ENCODE results near the gene IPP.
"Not testable (repeated sequence)": the region's sequence is repeated elsewhere in the genome, so short reads cannot be mapped to it uniquely, and the experiment has no call there.

IPP gene

DNA sequence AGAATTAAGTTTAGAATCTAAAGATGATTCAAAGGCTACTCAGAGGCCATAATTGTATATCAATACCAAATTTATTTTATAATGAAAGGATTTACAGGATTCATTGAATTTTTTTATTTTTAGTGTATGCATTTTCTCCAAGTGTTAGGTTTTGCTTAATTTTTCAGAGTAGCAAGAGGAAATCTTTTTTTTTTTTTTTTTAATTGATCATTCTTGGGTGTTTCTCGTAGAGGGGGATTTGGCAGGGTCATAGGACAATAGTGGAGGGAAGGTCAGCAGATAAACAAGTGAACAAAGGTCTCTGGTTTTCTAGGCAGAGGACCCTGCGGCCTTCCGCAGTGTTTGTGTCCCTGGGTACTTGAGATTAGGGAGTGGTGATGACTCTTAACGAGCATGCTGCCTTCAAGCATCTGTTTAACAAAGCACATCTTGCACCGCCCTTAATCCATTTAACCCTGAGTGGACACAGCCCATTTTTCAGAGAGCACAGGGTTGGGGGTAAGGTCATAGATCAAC is 10.8 kb downstream of the IPP start:
- not testable (repeated sequence) for DNase-seq (ENCODE audit: low read depth in 1 of 2, low spot score in 1 of 2)

DNA sequence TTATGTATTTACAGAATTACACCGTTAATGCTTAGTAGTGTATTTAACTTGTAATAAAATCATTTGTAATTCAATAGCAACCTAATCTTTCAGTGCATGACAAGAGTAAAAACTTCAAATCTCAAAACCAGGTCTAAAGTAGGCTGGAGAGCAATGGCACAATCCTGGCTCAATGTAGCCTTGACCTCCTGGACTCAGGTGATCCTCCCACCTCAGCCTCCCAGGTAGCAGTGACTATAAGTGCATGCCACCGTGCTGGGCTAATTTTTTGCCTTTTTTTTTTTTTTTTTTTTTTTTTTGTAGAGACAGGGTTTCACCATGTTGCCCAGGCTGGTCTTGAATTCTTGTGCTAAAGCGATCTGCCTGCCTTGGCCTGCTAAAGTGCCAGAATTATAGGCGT is 11.3 kb downstream of the IPP start:
- DNase-seq (ENCODE audit: low read depth in 1 of 2, low spot score in 1 of 2): no peak

DNA sequence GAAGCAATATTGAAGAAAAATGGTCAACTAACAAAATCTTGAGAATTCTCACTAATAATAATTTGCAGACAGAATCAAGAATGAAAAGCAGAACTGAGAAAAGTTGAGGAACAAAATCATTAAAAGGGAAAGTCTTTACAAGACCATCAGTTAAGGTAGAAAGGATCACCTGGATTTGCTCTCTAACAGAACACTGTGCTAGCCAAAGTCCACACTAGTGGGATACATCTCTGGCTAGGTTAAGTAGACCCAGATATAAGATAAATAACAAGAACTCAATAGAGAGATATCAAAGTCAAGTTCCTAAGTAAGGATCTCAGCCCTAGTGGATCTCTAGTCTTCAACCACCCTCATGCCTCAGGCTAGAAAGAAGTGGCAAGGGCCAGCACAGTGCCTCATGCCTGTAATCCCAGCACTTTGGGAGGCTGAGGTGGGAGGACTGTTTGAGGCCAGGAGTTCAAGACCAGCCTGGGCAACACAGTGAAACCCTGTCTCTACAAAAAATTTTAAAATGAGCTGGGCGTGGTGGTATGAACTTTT is 19.6 kb downstream of the IPP start:
- no peak for DNase-seq (ENCODE audit: low read depth in 1 of 2, low spot score in 1 of 2)

DNA sequence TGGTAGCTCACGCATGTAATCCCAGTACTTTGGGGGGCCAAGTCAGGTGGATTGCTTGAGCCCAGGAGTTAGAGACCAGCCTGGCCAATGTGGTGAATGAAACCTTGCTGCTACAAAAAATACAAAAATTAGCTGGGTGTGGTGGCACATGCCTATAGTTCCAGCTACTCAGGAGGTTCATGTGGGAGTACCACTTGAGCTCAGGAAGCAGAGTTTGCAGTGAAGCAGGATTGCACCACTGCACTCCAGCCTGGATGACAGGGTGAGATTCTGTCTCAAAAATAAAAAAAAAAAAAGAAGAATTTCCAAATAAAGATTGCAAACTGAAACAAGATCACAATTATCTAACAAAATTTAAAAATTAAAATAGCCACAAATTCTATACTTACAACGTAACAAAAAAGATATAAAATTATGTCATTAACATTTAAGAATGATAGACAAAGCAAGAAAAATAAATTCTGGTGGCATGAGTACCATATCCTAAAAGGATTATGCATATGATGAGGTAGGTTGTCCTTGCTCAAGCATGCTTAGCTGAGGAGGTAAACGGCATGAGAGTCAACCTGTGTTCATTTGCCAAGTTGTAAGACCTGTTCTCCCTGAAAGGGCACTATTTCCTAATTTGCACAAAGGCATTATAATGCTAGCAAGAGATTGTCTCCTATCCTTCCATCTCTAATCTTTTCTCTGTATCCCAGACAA is 20.2 kb downstream of the IPP start:
- no peak for DNase-seq (ENCODE audit: low read depth in 1 of 2, low spot score in 1 of 2)

DNA sequence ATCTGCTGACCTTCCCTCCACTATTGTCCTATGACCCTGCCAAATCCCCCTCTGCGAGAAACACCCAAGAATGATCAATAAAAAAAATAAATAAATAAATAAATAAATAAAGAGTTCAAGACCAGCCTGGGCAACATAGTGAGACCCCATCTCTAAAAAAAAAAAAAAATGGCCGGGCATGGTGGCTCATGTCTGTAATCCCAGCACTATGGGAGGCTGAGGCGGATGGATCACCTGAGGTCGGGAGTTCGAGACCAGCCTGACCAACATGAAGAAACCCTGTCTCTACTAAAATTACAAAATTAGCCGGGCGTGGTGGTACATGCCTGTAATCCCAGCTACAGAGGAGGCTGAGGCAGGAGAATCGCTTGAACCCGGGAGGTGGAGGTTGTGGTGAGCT is 24.4 kb downstream of the IPP start:
- not testable (repeated sequence) for DNase-seq (ENCODE audit: low read depth in 1 of 2, low spot score in 1 of 2)

DNA sequence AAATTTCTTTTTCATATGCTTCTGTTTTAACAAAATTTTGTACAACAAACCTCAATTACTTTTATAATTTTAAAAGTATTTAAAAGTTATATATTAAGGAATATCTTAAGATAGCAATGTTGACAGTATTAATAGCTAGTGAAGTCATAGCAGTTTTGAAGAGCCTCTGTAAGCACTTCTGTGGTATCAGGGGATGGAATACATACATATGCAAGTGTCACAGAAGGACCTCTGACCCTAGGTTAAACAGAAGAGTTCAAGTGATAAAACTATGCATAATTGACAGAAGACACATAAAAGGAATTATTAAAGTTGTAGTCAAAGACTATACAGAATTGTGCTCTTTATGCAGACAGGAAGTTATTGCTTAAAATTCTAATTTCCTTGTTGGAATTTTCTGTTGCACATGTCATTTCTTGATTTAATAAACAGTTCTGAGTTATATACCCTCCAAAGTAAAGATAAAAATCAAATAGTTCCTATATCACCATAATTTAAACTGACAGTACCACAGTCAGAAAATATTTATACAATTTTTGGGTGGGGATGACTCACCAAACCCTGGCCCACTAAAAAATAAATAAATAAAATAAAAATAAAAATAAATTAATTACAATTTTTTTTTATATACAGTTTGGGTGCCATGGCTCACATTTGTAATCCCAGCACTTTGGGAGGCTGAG is 27.1 kb downstream of the IPP start:
- no peak for DNase-seq (ENCODE audit: low read depth in 1 of 2, low spot score in 1 of 2)

DNA sequence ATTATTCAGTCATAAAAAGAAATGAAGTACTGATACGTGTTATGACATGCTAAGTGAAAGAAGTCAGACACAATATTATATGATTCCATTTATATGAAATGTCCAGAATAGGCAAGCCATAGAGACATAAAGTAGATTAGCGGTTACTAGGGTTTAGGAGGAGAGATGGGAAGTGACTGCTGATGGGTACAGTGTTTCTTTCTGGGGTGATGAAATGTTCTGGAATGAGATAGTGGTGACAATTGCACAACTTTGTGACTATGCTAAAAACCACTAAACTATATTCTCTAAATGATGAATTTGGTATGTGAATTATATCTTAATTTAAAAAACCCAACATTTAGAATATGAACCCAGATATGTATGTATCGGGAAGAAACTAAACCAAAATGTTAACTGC is 27.6 kb downstream of the IPP start:
- DNase-seq (ENCODE audit: low read depth in 1 of 2, low spot score in 1 of 2): no peak

DNA sequence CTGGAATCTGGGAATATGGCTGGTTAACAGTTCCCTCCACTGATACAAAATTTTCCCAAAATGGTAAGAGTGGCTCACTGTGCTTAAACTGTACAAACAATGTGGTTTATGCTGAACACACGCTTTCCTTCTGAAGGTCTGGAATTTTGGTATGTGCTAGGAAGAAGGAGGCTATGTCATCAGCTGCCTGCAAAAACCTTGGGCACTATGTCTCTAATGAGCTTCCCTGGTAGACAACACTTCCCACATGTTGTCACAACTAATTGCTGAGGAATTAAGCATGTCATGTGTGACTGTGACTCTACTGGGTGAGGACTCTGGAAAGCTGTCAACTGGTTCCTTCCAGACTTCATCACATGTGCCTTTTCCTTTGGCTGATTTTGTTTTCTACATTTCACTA is 29.2 kb downstream of the IPP start:
- no peak for DNase-seq (ENCODE audit: low read depth in 1 of 2, low spot score in 1 of 2)

DNA sequence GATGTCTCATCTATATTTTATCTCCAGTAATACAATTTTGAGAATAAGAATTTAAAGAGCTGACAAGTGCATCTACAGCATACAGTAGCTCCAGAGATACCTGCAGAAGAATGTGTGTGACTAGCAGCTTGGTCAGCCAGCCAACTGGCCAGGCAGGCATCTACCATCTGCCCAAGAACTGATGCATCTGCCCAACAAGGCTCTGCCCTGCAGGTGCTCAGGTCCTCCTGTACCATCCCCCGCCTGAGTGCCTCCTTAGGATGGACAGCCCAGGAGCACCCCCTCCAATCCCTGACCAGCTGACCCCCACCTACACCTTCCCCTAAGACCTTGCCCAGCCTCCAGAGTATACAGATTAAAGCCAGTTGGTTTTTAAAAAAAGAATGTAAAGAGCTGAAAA is 32.2 kb downstream of the IPP start:
- no peak for DNase-seq (ENCODE audit: low read depth in 1 of 2, low spot score in 1 of 2)

DNA sequence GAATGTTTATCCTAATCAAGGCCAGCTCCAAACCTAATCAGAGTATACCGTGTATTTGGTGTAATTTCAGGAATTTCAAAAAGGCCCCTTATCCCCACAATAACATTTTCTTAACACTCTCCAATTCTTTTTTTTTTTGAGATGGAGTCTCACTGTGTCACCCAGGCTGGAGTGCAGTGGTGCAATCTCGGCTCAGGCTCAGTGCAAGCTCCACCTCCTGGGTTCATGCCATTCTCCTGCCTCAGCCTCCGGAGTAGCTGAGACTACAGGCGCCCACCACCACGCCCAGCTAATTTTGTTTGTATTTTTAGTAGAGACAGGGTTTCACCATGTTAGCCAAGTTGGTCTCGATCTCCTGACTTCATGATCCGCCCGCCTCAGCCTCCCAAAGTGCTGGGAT is 33.1 kb downstream of the IPP start:
- not testable (repeated sequence) for DNase-seq (ENCODE audit: low read depth in 1 of 2, low spot score in 1 of 2)

DNA sequence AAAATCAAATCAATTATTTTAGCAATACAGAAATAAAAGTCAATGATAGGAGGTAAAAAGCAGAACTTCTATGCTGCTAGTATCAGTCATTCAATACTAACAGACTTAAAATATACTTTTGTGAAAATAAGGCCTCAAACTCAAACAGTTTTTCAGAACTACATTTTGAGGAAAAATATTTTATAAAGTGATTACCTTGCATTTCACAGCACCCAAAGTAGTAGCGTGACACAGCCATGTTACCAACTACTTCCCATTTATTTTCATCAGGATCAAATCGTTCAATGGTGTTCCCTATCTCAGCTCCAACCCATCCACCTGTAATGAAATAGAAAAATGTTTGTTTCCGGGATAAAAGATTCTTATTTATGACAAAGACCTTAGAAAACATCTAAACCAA is 33.8 kb downstream of the IPP start:
- no peak for DNase-seq (ENCODE audit: low read depth in 1 of 2, low spot score in 1 of 2)

DNA sequence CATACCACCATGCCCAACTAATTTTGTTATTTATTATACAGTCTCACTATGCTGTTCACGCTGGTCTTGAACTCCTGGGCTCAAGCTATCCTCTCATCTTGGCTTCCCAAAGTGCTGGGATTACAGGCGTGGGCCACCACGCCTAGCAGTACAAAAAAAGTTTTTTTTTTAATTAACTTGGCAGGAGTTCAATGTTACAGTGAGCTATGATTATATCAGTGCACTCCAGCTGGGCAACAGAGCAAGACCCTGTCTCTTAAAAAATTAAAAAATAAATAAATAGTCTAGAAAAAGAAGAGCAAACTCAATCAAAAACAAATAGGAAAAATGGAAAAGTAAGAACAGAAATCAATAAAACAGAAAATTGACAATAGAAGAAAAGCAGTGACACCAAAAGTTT is 36.7 kb downstream of the IPP start:
- DNase-seq (ENCODE audit: low read depth in 1 of 2, low spot score in 1 of 2): no peak

DNA sequence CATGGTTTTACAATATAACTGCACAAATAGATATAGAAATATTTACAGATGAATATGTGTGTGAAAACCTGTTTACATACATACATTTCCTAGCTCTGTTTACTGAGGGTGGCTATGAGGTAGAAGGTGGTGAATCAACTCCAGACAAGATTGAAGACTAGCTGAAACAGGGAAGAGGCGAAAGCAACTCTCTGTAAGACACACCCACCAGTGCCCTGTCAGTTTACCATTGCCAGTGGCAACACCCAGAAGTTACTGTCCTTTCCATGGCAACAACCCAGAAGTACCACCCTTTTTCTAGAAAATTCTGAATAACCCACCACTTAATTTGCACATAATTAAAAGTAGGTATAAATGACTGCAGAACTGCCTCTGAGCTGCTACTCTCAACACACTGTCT is 45.8 kb downstream of the IPP start:
- no peak for DNase-seq (ENCODE audit: low read depth in 1 of 2, low spot score in 1 of 2)

DNA sequence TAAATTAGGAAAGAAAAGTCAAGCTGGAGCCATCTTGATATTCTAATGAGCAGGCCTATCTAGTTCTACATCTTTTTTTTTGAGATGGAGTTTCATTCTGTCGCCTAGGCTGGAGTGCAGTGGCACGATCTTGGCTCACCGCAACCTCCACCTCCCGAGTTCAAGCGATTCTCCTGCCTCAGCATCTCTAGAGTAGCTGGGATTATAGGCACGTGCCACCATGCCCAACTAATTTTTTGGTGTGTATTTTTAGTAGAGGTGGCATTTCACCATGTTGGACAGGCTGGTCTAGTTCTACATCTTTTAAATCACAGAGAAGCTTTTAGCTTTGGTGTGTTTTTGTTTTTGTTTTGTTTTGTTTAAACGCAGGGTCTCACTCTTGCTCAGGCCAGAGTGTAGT is 55.6 kb downstream of the IPP start:
- no peak for DNase-seq (ENCODE audit: low read depth in 1 of 2, low spot score in 1 of 2)

DNA sequence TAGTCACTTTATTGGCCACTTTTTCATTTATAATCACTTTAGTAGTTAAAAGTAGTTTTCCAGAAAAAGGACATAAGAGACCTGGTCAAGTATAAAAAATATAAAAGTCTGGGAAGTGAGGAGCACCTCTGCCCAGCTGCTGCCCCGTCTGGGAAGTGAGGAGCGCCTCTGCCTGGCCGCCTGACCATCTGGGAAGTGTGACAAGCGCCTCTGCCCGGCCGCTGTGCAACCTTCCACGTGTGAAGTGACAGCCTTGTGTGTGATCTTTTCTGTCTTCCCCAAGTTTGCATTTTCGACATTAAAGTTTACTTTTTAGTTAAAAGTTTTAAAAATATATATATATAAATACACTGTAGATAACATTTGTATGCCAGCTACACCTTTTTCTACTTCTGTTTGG is 56.6 kb downstream of the IPP start:
- DNase-seq (ENCODE audit: low read depth in 1 of 2, low spot score in 1 of 2): not testable (repeated sequence)

DNA sequence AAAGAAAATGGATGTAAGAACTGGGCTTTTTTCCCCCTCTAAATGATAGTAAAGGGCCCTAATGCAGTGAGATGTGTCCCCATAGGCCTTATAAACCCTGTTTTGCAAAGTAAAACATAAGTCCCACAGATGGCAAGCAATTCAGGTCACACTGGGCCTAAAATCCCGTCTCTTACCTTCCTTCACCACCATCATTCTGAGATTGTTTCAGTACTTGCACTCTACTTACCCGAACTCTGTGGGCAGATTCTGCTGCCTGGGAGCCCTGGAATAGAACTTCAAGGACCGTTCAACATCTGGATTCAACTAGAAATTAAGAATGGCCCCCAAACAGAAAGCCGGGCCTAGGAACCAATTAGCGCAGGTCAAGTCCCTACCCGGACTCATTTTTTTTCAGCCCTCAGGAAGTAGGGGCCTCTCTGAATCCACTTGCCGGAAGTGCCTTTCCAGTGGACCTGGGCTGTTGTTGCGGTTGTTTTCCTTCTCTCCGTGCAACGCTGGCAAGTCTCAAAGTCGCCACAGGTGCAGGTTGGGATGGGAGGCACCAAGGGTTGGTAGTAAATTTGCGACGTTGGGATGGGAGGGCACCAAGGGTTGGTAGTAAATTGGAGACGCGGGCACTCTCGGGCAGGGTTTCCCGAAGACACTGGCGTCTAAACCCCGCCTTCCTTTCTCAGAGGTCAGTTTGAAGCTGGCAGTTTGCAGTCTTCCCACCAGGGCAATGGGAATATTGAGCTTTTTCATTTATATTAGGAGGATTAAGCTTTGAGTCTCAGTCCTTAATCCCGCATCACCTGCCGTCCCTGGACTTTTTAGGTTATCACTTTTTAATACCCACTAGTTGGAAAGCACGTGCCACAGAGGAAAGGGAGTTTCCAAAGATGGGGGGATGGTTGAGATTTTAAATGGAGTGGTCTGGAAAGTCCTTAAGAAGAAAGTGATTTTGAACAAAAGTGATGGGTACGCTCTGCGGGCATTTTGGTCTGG is 62.4 kb downstream of the IPP start, which contains the start of gene TMEM69:
TSS of gene TMEM69 (plus strand) at position 428 of the 987 bp plus-strand sequence. CDS start 2,888 bp downstream, outside the sequence.
- peak; percentile 45 to 64 for DNase-seq (ENCODE audit: low read depth in 1 of 2, low spot score in 1 of 2)

DNA sequence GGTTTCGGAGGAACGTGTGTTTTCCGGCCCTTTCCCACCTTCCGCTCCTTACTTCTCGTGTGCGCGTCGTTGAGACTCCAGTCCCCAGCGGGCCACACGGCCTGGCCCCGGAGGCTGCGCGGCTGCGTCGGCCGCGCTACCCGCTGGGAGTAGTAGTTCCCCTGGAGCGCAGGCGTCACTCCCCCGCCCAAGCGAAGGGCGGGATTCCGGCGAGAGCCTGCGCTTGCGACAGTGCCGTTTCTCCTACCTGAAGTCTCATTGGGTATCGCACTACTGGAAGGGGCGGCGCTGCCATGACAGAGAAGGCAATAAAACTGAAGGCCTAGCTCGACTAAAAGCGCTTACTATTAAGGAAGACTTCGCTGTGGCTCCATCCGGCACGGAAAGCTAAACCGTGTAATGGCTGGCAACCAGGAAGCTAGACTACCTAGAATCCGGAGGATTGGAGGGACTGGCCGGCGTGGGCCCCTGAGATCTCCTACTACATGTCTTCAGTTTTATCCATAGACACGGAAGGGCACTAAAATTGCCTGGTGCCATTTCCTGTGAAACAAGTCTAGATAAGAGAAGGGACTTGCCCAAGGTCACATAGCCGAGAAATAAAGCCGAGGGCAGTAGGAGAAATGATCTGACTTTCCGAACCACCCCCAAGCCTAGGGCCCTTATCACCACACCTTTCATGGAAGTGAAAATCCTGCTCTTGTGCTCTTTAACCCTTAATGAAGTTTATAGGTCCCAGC is 63.3 kb downstream of the IPP start:
- DNase-seq (ENCODE audit: low read depth in 1 of 2, low spot score in 1 of 2): peak; percentile 91 to 94

DNA sequence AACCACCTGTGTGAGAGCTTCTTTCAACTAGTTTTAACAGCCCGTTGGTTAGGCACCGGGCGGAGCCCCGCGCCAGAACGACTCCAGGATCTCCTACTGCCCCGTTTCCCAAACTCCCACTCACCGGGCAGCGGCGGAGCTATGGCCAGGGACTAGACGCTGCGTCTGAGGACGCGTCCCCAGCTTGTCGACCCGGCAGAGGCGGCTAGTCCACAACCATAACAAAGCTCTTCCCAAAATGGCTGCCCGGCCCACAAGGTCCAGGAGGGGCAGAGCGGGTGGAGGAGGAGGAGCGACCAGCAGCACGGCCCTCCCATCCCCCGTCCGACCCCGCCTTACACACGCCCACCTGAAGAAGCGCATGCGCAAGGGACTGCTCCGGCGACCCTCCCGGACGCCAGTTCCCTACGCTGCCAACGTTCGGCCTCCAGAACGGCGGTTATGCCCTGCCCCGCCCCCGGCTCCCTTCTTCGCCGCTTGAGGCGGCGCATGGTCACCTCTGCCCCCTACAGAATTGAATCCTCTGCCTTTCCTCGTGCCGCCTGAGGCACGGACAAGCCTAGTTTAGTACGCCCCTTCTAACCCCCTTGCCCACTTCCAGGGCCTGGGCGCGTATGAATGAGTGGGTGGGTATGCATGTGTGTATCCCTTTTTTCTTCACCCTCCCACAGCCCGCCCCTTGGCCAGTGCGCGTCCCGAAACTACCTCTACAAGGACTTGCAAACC is 64.0 kb downstream of the IPP start, which contains the start of gene GPBP1L1:
TSS of gene GPBP1L1 (minus strand) at position 246 of the 726 bp plus-strand sequence. CDS start 27,446 bp downstream, outside the sequence.
- peak; percentile 97 for DNase-seq (ENCODE audit: low read depth in 1 of 2, low spot score in 1 of 2)

DNA sequence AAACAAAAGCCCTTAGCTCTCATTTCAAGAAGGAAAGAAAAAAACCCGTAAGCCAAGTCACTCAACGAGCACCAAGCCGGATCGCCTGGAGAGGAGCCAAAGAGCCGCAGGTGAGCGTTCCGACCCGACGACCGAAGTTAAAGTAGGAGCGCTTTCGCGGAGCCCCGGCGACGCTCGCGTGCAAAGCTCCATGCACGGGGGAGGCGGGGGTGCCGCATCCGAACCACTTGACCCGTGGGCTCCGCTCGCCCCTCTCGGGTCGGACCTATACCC is 64.5 kb downstream of the IPP start:
- DNase-seq (ENCODE audit: low read depth in 1 of 2, low spot score in 1 of 2): peak; percentile 54 to 58
